Measurements from ENCODE around the gene XRN1. TPM values are rescaled to one million over a fixed set of nuclear protein-coding genes. Genes with fewer than 3 reads are reported as not detected.

XRN1 gene
- total RNA-seq, 1 experiment from 2014 or later: 16.5 TPM

DNA sequence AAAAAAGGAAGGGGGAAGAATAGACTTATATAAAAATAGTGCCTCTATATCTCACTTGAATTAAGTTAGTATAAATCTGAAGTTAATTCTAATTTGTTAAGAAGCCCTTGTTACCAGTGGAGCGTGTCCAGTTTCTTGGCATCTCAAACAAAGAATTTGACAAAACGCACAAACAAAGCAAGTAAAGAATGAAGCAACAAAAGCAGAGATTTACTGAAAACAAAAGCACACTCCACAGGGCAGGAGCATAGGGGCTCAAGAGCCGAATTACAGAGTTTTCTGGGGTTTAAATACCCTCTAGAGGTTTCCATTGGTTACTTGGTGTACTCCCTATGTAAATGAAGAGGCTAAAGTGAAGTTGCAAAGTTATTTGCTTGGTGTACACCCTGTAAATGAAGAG is 188.5 kb downstream of the XRN1 start:
- no peaks in the 10 kb centered on the region for H3K27me3 ChIP-seq (ENCODE audit: low read length)
- no peak overlapping the region for H3K4me2 ChIP-seq (ENCODE audit: low read length)
- no TSS peak for BruUV-seq (replicated peaks)
- no peak for ATAC-seq
- H3K9ac ChIP-seq (ENCODE audit: low read length): no peak overlapping the region
- intact Hi-C loops (cut with micrococcal nuclease): no loop called here
- H3F3A ChIP-seq (ENCODE audit: low read length, unreplicated experiment): no peaks in the 10 kb centered on the region
- H3K27ac ChIP-seq (ENCODE audit: low read length): no peak overlapping the region
- H3K79me2 ChIP-seq (ENCODE audit: low read length): no peaks in the 10 kb centered on the region
- no peak overlapping the region for H3K4me3 ChIP-seq (ENCODE audit: low read length)
- H3K9me2 ChIP-seq (replicated peaks; ENCODE audit: low read length): no peaks in the 10 kb centered on the region
- ChIA-PET POLR2A (ENCODE audit: unreplicated experiment) (no interaction called here), CTCF (no interaction called here)
- TF ChIP-seq EZH2 (IDR thresholded peaks at IDR 0.05; ENCODE audit: low read length, unreplicated experiment) (no peak), EZH2phosphoT487 (IDR thresholded peaks at IDR 0.05; ENCODE audit: borderline replicate concordance, low read length) (no peak)
- TF ChIP-seq, protein P1, sequence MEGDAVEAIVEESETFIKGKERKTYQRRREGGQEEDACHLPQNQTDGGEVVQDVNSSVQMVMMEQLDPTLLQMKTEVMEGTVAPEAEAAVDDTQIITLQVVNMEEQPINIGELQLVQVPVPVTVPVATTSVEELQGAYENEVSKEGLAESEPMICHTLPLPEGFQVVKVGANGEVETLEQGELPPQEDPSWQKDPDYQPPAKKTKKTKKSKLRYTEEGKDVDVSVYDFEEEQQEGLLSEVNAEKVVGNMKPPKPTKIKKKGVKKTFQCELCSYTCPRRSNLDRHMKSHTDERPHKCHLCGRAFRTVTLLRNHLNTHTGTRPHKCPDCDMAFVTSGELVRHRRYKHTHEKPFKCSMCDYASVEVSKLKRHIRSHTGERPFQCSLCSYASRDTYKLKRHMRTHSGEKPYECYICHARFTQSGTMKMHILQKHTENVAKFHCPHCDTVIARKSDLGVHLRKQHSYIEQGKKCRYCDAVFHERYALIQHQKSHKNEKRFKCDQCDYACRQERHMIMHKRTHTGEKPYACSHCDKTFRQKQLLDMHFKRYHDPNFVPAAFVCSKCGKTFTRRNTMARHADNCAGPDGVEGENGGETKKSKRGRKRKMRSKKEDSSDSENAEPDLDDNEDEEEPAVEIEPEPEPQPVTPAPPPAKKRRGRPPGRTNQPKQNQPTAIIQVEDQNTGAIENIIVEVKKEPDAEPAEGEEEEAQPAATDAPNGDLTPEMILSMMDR (conservative IDR thresholded peaks at IDR 0.05; ENCODE audit: low read depth, low read length): no peak
- H4K20me1 ChIP-seq (ENCODE audit: low read length): no peaks in the 10 kb centered on the region
- no peaks in the 10 kb centered on the region for H3K9me3 ChIP-seq (ENCODE audit: low read length)
- no peaks in the 10 kb centered on the region for H3K36me3 ChIP-seq (ENCODE audit: low read depth, low read length)
- DNase-seq: no peak
- no peak overlapping the region for H2AFZ ChIP-seq (ENCODE audit: low read length)
- peaks cover 6% of the 10 kb centered on the region; the same call in 1 of the 2 replicates for H3K4me1 ChIP-seq (ENCODE audit: insufficient read depth, low read length)

DNA sequence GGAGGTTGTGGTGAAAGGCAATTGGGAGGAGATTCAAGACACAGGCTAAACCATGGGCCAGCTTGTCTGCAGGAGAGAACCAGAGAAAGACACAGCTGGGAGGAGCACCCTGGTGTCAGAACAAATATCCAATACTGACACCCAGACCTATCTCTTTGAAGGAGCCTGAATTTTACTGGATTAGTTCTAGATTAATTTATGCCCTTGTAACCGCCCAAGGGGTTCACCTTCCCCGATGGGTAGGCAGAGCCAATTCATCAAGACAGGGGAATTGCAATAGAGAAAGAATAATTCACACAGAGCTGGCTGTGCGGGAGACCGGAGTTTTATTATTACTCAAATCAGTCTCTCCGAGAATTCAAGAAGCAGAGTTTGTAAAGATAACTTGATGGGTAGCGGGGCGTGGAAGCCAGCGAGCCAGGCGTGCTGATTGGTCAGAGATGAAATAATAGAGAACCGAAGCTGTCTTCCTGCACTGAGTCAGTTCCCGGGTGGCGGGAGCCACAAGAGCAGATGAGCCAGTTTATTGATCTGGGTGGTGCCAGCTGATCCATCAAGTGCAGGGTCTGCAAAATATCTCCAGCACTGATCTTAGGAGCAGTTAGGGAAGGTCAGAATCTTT is 191.0 kb downstream of the XRN1 start:
- no peak for ATAC-seq
- Histone ChIP-seq H3K36me3 (ENCODE audit: low read depth, low read length) (no peaks in the 10 kb centered on the region), H3K4me3 (ENCODE audit: low read length) (no peak overlapping the region), H3K4me1 (ENCODE audit: insufficient read depth, low read length) (no peaks in the 10 kb centered on the region), H3F3A (ENCODE audit: low read length, unreplicated experiment) (no peaks in the 10 kb centered on the region), H3K9me3 (ENCODE audit: low read length) (no peaks in the 10 kb centered on the region), H3K79me2 (ENCODE audit: low read length) (no peaks in the 10 kb centered on the region), H4K20me1 (ENCODE audit: low read length) (no peaks in the 10 kb centered on the region), H3K27me3 (ENCODE audit: low read length) (no peaks in the 10 kb centered on the region), H3K4me2 (ENCODE audit: low read length) (no peak overlapping the region), H2AFZ (ENCODE audit: low read length) (no peak overlapping the region), H3K9me2 (replicated peaks; ENCODE audit: low read length) (no peaks in the 10 kb centered on the region), H3K27ac (ENCODE audit: low read length) (no peak overlapping the region), H3K9ac (ENCODE audit: low read length) (no peak overlapping the region)
- CTCF ChIA-PET: no interaction called here
- TF ChIP-seq EZH2 (IDR thresholded peaks at IDR 0.05; ENCODE audit: low read length, unreplicated experiment): no peak
- TF ChIP-seq, protein P1 (conservative IDR thresholded peaks at IDR 0.05; ENCODE audit: low read depth, low read length): no peak
- no peak for TF ChIP-seq EZH2phosphoT487 (IDR thresholded peaks at IDR 0.05; ENCODE audit: borderline replicate concordance, low read length)
- no TSS peak for BruUV-seq (replicated peaks)
- POLR2A ChIA-PET (ENCODE audit: unreplicated experiment): no interaction called here
- intact Hi-C loops (cut with micrococcal nuclease): no loop called here
- DNase-seq: no peak

Other genes starting within 250 kb of the XRN1 start
- 4.6 and 5.5 TPM in 2 replicates for gene GK5, start 222.5 kb downstream of the XRN1 start, total RNA-seq (2014; rRNA removed)
- gene ATR, start 130.7 kb upstream of the XRN1 start, total RNA-seq (2014; rRNA removed): 15.6 and 25.7 TPM in 2 replicates
- 18.7 and 20.1 TPM in 2 replicates for gene PLS1, start 148.4 kb upstream of the XRN1 start, total RNA-seq (2014; rRNA removed)

All from PC-3 (cell line).